Activated T-helper 2 cell treated with anti-CD3 and anti-CD28 coated beads, Interferon-gamma antibody, Interleukin-2, Interleukin-4, amounts not matched to agents 10 μg/mL and 5 μg/mL and 100 μg/mL, durations not matched to agents 14 hours and 24 hours and 36 hours (primary cell): ENCODE results near the gene EGFR. TPM values are rescaled to one million over a fixed set of nuclear protein-coding genes. Genes with fewer than 3 reads are reported as not detected.

Source experiments
- DNase-seq: peaks from one replicate; pipeline ENCODE4 v3.0.0; 2021; ENCODE audit warnings: low spot score
- H3K27ac Mint-ChIP-seq: one replicate; pipeline ENCODE4 v1.8.0; 2021; ENCODE audit warnings: mixed read lengths
- H3K27me3 Mint-ChIP-seq: one replicate; pipeline ENCODE4 v1.8.0; 2021; ENCODE audit warnings: low read depth, mixed read lengths
- H3K36me3 Mint-ChIP-seq: one replicate; pipeline ENCODE4 v1.8.0; 2021; ENCODE audit warnings: low read depth, mixed read lengths
- H3K4me1 Mint-ChIP-seq: one replicate; pipeline ENCODE4 v1.8.0; 2021; ENCODE audit warnings: low read depth, mixed read lengths
- H3K4me3 Mint-ChIP-seq: one replicate; pipeline ENCODE4 v1.8.0; 2021; ENCODE audit warnings: low read depth, mild to moderate bottlenecking, moderate library complexity, mixed read lengths
- H3K9me3 Mint-ChIP-seq: one replicate; pipeline ENCODE4 v1.8.0; 2021; ENCODE audit warnings: mixed read lengths
- intact Hi-C: fragments of 100-400 bp; cut with micrococcal nuclease; formaldehyde crosslinking; loops from one replicate; pipeline ENCODE4 v1.15.1; 2023
- total RNA-seq: library from RNA; stranded (reverse); gene quantifications from 2 replicates; pipeline ENCODE4 v1.2.3, GENCODE V29; 2022

The EGFR gene
- total RNA-seq, 1 donor from 2014 or later, result not detected

DNA sequence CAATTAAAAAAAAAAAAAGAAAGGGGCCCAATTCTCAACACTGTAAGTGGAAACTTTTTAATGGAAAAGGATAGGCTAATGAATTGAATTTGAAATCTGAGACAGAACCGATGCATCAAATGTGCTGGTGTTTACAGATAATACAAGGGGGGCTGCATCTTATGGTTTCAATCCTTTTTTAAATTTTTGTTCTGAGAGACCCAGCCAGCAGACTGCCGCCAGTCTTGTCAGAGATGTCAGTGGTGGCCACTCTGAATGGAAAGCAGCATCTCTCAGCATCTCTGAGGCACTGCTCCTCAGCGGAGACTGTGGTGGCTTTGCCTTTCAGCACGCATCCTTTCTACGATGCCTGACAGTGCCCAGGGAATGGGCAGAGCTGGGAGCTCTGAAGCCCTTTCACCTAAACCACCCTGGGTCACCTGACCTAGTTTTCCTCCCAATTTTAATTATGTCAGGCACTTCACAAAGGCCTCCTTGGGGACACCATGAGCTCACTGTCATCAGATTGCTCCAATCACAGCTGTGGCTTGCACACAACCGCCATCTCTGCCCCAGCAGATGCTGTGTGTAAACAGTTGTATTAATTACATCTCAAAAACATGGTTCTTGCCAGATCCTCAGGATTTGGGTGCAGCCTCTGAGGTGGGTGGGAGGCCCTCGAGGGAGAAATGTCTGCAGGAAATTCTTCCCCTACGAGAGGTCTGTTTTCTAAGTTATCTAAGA is 81.2 kb downstream of the EGFR start:
- Mint-ChIP-seq H3K4me3 (no peak overlapping the region), H3K36me3 (no peaks in the 10 kb centered on the region), H3K27me3 (peaks cover 22% of the 10 kb centered on the region), H3K4me1 (peaks cover under 1% of the 10 kb centered on the region), H3K9me3 (no peaks in the 10 kb centered on the region), H3K27ac (no peak overlapping the region)
- DNase-seq, result no peak
- intact Hi-C loops, result no loop called here

DNA sequence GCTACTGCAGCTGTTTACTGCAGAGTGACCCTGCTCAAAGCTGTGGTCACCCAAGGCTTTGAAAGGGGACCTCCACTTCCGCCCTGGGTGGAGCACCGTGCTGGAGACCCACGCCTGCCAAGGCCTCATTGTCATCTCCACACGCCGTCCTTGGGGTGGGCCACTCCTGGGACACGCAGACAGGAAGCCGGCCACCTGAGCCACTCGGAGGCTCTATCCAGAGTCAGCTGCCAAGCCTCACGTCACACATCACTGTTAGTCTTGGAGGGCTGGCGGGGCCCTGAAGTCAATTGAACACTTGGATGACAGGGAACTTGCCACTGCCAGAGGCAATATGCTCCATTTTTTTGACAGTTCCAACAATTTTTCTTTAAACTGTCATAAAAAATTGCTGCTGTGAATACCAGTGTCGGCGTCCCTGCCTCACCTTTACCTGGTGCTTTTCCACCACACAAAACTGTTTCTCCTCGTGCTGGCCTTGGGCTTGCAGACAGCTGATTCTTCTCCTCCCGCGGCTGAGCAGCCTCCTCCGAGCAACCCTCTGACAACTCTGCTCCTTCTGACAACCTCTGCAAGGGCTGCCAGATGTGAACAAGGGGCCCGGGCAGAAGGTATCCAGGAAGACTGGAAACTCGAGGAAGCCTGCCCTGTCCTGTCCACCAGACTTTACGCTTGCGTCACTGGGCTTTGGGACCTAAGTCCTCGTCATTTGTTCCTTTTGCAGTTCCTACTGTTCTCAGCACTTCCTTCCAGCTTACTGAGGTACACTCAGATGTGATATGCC is 81.9 kb downstream of the EGFR start:
- intact Hi-C loops, result no loop called here
- Mint-ChIP-seq H3K4me3 (no peak overlapping the region), H3K9me3 (no peaks in the 10 kb centered on the region), H3K36me3 (no peaks in the 10 kb centered on the region), H3K4me1 (peaks cover 1% of the 10 kb centered on the region), H3K27me3 (peaks cover 25% of the 10 kb centered on the region), H3K27ac (no peak overlapping the region)
- no peak for DNase-seq

- no peaks in the 10 kb centered on the region for H3K36me3 Mint-ChIP-seq
- no peak for DNase-seq
- no peaks in the 10 kb centered on the region for H3K9me3 Mint-ChIP-seq
- peaks cover 28% of the 10 kb centered on the region for H3K27me3 Mint-ChIP-seq
- intact Hi-C loops, result no loop called here
- H3K4me3 Mint-ChIP-seq, result no peak overlapping the region
- H3K4me1 Mint-ChIP-seq, result peaks cover 1% of the 10 kb centered on the region
- no peak overlapping the region for H3K27ac Mint-ChIP-seq
Observed at GRCh38 chr7:55101359-55101758, 82.5 kb downstream of the EGFR start.

GRCh38 chr7:55104123-55104522 is 85.3 kb downstream of the EGFR start:
- H3K27ac Mint-ChIP-seq, result no peak overlapping the region
- intact Hi-C loops, result no loop called here
- H3K4me3 Mint-ChIP-seq, result no peak overlapping the region
- H3K27me3 Mint-ChIP-seq, result peaks cover 37% of the 10 kb centered on the region
- no peaks in the 10 kb centered on the region for H3K36me3 Mint-ChIP-seq
- no peak for DNase-seq
- peaks cover 1% of the 10 kb centered on the region for H3K4me1 Mint-ChIP-seq
- H3K9me3 Mint-ChIP-seq, result no peaks in the 10 kb centered on the region

GRCh38 chr7:55104712-55105433 is 86.1 kb downstream of the EGFR start:
- H3K27ac Mint-ChIP-seq, result no peak overlapping the region
- no peaks in the 10 kb centered on the region for H3K36me3 Mint-ChIP-seq
- H3K27me3 Mint-ChIP-seq, result peaks cover 39% of the 10 kb centered on the region
- intact Hi-C loops, result no loop called here
- no peak overlapping the region for H3K4me3 Mint-ChIP-seq
- no peak for DNase-seq
- peaks cover 1% of the 10 kb centered on the region for H3K4me1 Mint-ChIP-seq
- no peaks in the 10 kb centered on the region for H3K9me3 Mint-ChIP-seq

DNA sequence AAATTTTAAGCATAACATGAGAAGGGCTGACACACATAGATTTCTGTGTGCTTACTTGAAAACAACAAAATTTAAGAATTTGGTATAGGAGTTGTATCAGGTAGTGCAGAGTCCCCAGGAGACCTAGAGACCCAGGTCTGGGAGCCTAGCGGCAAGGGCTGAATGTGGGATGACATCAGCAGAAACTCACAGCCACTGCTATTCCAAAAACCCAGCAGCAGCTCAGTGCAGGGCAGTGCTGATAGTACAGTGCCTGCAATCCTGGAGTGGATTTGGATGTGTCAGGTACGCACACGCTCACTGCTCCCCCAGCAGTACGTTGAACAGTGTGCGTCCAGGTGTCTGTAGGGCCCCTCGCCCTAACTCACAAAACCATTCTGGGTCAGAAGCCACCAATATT is 87.1 kb downstream of the EGFR start:
- intact Hi-C loops, result no loop called here
- no peak overlapping the region for H3K27ac Mint-ChIP-seq
- no peaks in the 10 kb centered on the region for H3K9me3 Mint-ChIP-seq
- H3K36me3 Mint-ChIP-seq, result no peaks in the 10 kb centered on the region
- peaks cover 1% of the 10 kb centered on the region for H3K4me1 Mint-ChIP-seq
- DNase-seq, result no peak
- H3K4me3 Mint-ChIP-seq, result no peak overlapping the region
- peaks cover 38% of the 10 kb centered on the region for H3K27me3 Mint-ChIP-seq

GRCh38 chr7:55107946-55108345 is 89.1 kb downstream of the EGFR start:
- no peaks in the 10 kb centered on the region for H3K9me3 Mint-ChIP-seq
- H3K27ac Mint-ChIP-seq, result no peak overlapping the region
- no peak overlapping the region for H3K4me3 Mint-ChIP-seq
- DNase-seq, result no peak
- H3K36me3 Mint-ChIP-seq, result no peaks in the 10 kb centered on the region
- peaks cover 23% of the 10 kb centered on the region for H3K27me3 Mint-ChIP-seq
- intact Hi-C loops, result no loop called here
- peaks cover 1% of the 10 kb centered on the region for H3K4me1 Mint-ChIP-seq

DNA sequence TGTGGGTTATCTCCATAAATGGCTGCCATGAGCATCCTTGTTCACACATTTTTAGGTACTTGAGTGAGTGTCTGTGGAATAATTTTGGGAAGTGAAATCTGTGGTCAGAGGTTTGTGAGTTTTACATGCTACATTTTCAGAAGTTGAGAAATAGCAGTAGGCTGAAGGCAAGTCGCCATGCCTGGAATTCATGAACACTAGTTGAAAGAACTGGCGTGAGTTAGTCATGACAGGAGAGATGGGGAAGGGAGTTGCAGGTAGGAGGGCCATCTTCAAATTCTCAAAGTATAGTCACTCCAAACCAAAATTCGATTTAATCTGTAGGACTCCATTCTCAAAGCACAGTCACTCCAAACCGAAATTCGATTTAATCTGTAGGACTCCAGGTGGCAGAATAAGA is 89.6 kb downstream of the EGFR start:
- intact Hi-C loops, result no loop called here
- H3K27ac Mint-ChIP-seq, result no peak overlapping the region
- no peak for DNase-seq
- no peaks in the 10 kb centered on the region for H3K36me3 Mint-ChIP-seq
- peaks cover 1% of the 10 kb centered on the region for H3K4me1 Mint-ChIP-seq
- no peak overlapping the region for H3K4me3 Mint-ChIP-seq
- H3K9me3 Mint-ChIP-seq, result no peaks in the 10 kb centered on the region
- peaks cover 25% of the 10 kb centered on the region for H3K27me3 Mint-ChIP-seq

DNA sequence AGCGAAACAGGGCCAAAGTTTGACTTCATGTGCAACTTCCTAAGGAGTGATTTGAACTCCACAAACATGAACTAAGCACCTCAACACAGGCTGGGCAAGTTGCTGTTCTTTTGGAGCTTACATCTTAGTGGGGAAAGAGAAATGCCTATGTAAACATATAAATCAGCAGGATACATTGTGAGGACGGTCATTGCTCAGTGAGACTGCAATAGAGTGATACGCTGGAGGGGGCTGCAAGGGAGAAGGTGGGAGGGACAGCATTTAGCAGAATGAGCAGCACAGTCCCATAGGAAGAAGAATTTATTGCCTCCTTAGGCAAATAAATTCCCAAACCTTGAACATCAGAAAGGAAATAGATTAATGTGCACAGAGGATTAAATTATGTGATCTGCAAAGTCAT is 90.0 kb downstream of the EGFR start:
- H3K27me3 Mint-ChIP-seq, result peaks cover 25% of the 10 kb centered on the region
- DNase-seq, result no peak
- peaks cover 1% of the 10 kb centered on the region for H3K4me1 Mint-ChIP-seq
- intact Hi-C loops, result no loop called here
- no peak overlapping the region for H3K4me3 Mint-ChIP-seq
- H3K9me3 Mint-ChIP-seq, result no peaks in the 10 kb centered on the region
- no peak overlapping the region for H3K27ac Mint-ChIP-seq
- no peaks in the 10 kb centered on the region for H3K36me3 Mint-ChIP-seq

DNA sequence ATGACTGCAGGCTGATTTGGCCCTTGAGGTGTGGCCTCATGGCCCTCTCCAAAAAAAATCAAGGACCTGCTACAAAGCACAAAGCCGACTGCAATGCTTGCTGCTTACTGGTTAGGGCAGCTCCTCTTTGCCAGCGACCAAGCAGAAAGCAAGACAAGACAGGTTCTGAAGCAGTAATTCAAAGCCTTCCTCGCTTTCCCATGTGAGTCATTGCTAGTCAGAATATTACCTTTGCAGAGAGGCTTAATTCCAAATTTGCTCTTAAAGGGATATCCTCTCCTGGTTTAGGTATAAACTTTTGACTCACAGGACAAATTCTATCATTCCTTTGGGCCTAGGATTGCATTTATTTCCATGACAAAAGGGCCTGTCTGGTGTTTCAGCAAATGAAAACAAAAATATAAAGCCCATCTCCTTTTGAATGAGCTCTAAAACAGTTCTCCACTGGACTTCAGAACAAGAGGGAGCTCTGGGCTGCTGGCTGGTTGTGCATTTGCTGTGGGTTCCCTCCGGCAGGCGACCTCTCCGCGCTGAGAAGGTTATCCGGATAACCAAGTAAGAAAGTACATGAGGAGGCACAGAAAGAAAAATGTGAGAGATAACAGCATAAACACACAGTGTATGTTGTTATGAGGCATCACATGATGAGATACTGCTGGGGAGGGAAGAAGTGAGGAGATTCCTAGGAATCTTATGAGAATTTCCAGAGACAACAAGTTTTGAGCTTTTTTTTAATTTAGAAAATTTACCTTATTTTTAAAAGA is 90.8 kb downstream of the EGFR start:
- intact Hi-C loops, result no loop called here
- Mint-ChIP-seq H3K36me3 (no peaks in the 10 kb centered on the region), H3K4me3 (no peak overlapping the region), H3K27ac (no peak overlapping the region), H3K4me1 (peaks cover 1% of the 10 kb centered on the region), H3K27me3 (peaks cover 24% of the 10 kb centered on the region), H3K9me3 (no peaks in the 10 kb centered on the region)
- no peak for DNase-seq

DNA sequence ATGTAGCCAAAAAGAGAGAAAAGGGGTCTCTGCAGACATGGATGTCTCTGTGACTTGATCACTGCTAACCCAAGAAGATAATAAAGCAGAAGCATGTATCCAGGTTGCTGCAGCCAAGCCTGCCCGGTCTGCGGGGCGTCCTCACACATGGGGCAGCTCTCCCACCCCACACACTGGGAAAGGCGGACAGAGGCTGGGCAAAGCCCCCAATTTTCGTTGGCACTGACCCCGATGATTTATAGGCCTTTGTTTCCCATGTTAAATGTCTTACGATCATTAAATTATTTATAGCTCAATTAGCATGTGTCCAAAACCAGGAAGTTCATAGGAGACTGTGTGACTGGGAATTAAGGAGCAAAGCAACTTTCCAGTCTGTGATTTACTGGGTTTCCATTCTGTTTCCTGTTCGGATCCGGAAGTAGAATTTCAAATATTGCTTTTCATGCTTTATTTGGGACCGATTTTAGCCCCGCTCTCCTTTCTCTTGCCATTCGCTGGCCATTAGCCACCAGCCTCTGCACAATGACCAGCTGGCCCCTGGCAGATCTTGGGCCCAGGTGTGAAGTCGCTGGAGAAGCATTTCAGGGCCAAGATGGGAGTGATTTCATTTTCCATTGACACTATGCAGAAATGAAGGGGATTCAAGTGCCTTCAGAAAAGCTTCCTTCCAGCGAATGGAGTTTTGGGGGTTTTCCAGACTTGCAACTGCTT is 91.6 kb downstream of the EGFR start:
- intact Hi-C loops, result no loop called here
- H3K4me1 Mint-ChIP-seq, result no peaks in the 10 kb centered on the region
- no peaks in the 10 kb centered on the region for H3K36me3 Mint-ChIP-seq
- no peak overlapping the region for H3K4me3 Mint-ChIP-seq
- H3K27ac Mint-ChIP-seq, result no peak overlapping the region
- peaks cover 18% of the 10 kb centered on the region for H3K27me3 Mint-ChIP-seq
- no peaks in the 10 kb centered on the region for H3K9me3 Mint-ChIP-seq
- DNase-seq, result no peak

- H3K9me3 Mint-ChIP-seq, result no peaks in the 10 kb centered on the region
- intact Hi-C loops, result no loop called here
- H3K27me3 Mint-ChIP-seq, result peaks cover 18% of the 10 kb centered on the region
- H3K4me1 Mint-ChIP-seq, result no peaks in the 10 kb centered on the region
- H3K36me3 Mint-ChIP-seq, result no peaks in the 10 kb centered on the region
- H3K27ac Mint-ChIP-seq, result no peak overlapping the region
- no peak for DNase-seq
- H3K4me3 Mint-ChIP-seq, result no peak overlapping the region
Observed at GRCh38 chr7:55110993-55111361, 92.2 kb downstream of the EGFR start.
